ENCODE results near the gene SIT1.
"Not testable (repeated sequence)": the region's sequence is repeated elsewhere in the genome, so short reads cannot be mapped to it uniquely, and the experiment has no call there.

DNA sequence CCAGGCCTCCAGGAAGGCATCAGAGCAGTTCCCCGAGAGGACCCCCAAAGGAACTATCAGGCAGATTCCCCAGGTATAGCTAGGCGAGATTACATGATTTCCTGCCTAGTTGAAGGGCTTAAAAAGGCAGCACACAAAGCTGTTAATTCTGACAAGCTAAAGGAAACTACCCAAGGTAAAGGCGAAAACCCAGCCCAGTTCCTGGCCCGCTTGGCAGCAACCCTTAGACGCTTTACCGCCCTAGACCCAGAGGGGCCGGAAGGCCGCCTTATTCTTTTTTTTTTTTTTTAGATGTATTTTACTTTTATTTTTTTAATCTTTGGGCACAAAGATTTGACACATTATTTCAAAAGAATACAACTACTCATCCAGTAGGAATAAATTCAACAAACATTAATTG, 12.0 kb downstream of the SIT1 start:
- TF ChIP-seq, protein P1, sequence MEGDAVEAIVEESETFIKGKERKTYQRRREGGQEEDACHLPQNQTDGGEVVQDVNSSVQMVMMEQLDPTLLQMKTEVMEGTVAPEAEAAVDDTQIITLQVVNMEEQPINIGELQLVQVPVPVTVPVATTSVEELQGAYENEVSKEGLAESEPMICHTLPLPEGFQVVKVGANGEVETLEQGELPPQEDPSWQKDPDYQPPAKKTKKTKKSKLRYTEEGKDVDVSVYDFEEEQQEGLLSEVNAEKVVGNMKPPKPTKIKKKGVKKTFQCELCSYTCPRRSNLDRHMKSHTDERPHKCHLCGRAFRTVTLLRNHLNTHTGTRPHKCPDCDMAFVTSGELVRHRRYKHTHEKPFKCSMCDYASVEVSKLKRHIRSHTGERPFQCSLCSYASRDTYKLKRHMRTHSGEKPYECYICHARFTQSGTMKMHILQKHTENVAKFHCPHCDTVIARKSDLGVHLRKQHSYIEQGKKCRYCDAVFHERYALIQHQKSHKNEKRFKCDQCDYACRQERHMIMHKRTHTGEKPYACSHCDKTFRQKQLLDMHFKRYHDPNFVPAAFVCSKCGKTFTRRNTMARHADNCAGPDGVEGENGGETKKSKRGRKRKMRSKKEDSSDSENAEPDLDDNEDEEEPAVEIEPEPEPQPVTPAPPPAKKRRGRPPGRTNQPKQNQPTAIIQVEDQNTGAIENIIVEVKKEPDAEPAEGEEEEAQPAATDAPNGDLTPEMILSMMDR (IDR thresholded peaks at IDR 0.05; ENCODE audit: insufficient read depth, low read depth, low read length), result not testable (repeated sequence)
- not testable (repeated sequence) for TF ChIP-seq EZH2 (IDR thresholded peaks at IDR 0.05; ENCODE audit: insufficient read depth, low read length)

Data from astrocyte (in vitro differentiated cells and primary cell).